NK-92 (cell line): Measurements from ENCODE around the gene LRP8.

Experiments used
- DNase-seq: peaks from one replicate; lab custom pipeline; 2025; ENCODE audit not compliant: unreplicated experiment; lab: John Stamatoyannopoulos, UW

The LRP8 gene

GRCh38 chr1:53340660-53341520 lies 13.0 kb upstream of the LRP8 start:
- DNase-seq: no peak

GRCh38 chr1:53339736-53340635 lies 12.1 kb upstream of the LRP8 start:
- no peak for DNase-seq

- no peak for DNase-seq
These were observed 10.6 kb upstream of the LRP8 start for GRCh38 chr1:53338423-53338822.

GRCh38 chr1:53337499-53337898 lies 9.6 kb upstream of the LRP8 start:
- DNase-seq: no peak

GRCh38 chr1:53336146-53336545 lies 8.3 kb upstream of the LRP8 start:
- DNase-seq: no peak

- DNase-seq: no peak
These were observed 7.8 kb upstream of the LRP8 start for GRCh38 chr1:53335661-53336060.

- DNase-seq: no peak
These were observed 6.9 kb upstream of the LRP8 start for GRCh38 chr1:53334781-53335180.

GRCh38 chr1:53334312-53334711 lies 6.4 kb upstream of the LRP8 start:
- no peak for DNase-seq

GRCh38 chr1:53332833-53333232 lies 5.0 kb upstream of the LRP8 start:
- DNase-seq: no peak

GRCh38 chr1:53332186-53332564 lies 4.3 kb upstream of the LRP8 start:
- DNase-seq: no peak

- DNase-seq: no peak
These were observed 3.7 kb upstream of the LRP8 start for GRCh38 chr1:53331446-53332185.

- no peak for DNase-seq
These were observed 2.9 kb upstream of the LRP8 start for GRCh38 chr1:53330819-53331218.

- no peak for DNase-seq
These were observed 950 bp upstream of the LRP8 start for GRCh38 chr1:53328541-53329499.

GRCh38 chr1:53327182-53327913 lies 522 bp downstream of the LRP8 start:
- DNase-seq: no peak

- no peak for DNase-seq
These were observed 1.2 kb downstream of the LRP8 start for GRCh38 chr1:53326598-53327181.

- DNase-seq: peak; percentile 74
These were observed 1.7 kb downstream of the LRP8 start for GRCh38 chr1:53326088-53326597.

GRCh38 chr1:53325326-53326087 lies 2.4 kb downstream of the LRP8 start:
- no peak for DNase-seq

- DNase-seq: no peak
These were observed 3.1 kb downstream of the LRP8 start for GRCh38 chr1:53324728-53325297.
